ENCODE results near the gene TMEM40.
A peak's percentile ranks its signal among the peaks of the same experiment; 100 is the strongest.

TMEM40 gene

DNA sequence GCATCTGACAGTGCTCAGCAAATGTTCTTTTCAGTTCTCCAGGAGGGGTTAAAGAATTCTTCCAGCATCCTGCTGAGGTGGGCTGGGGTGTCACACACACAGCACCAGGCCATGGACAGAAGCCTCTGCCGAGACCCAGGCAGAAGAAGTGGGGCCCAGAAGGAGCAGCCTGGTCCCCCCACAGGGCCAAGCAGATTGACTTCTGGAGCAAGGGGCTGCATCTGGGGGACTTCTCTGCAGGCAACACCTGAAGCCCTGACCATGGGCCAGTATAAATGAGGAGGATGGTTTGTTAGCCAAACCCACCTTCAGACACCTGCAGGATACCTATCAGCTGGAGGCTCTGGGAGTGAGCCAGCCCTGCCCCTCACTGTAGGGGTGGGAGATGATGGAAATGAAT is 16.2 kb upstream of the TMEM40 start:
- Histone ChIP-seq H3K36me3 (ENCODE audit: control insufficient read depth, insufficient read depth, low read length) (no peaks in the 10 kb centered on the region), H3K79me2 (no peaks in the 10 kb centered on the region), H3K4me3 (ENCODE audit: low read depth, low read length) (no peak overlapping the region), H2AFZ (no peak overlapping the region), H3K9ac (no peak overlapping the region), H3K9me3 (ENCODE audit: control insufficient read depth, low read length) (no peaks in the 10 kb centered on the region), H3K27me3 (ENCODE audit: control insufficient read depth, insufficient read depth, low read length) (no peaks in the 10 kb centered on the region), H3K4me2 (ENCODE audit: low read length) (no peak overlapping the region), H3K27ac (no peak overlapping the region), H3K4me1 (no peaks in the 10 kb centered on the region)
- TF ChIP-seq, protein P1, sequence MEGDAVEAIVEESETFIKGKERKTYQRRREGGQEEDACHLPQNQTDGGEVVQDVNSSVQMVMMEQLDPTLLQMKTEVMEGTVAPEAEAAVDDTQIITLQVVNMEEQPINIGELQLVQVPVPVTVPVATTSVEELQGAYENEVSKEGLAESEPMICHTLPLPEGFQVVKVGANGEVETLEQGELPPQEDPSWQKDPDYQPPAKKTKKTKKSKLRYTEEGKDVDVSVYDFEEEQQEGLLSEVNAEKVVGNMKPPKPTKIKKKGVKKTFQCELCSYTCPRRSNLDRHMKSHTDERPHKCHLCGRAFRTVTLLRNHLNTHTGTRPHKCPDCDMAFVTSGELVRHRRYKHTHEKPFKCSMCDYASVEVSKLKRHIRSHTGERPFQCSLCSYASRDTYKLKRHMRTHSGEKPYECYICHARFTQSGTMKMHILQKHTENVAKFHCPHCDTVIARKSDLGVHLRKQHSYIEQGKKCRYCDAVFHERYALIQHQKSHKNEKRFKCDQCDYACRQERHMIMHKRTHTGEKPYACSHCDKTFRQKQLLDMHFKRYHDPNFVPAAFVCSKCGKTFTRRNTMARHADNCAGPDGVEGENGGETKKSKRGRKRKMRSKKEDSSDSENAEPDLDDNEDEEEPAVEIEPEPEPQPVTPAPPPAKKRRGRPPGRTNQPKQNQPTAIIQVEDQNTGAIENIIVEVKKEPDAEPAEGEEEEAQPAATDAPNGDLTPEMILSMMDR (IDR thresholded peaks at IDR 0.05) = no peak

DNA sequence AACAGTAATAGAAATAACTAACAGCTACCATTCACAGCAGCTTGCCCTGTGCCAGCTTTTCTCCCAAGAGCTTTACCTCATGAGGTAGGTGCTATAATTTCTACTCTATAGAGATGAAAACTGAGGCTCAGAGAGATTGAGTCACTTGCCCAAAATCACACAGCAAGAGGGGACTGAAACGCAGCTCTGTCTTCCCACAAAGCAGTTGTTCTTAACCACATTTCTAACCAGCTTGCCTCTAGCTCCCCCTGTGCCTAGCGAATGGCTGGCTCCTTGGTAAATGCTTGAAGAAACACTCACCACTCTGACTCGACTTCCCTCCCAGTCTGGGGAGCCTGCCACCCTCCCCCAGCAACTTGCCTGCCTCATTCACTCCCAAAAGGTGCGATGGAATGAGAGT is 15.6 kb upstream of the TMEM40 start:
- TF ChIP-seq, protein P1 (IDR thresholded peaks at IDR 0.05) = no peak
- H2AFZ ChIP-seq = no peak overlapping the region

DNA sequence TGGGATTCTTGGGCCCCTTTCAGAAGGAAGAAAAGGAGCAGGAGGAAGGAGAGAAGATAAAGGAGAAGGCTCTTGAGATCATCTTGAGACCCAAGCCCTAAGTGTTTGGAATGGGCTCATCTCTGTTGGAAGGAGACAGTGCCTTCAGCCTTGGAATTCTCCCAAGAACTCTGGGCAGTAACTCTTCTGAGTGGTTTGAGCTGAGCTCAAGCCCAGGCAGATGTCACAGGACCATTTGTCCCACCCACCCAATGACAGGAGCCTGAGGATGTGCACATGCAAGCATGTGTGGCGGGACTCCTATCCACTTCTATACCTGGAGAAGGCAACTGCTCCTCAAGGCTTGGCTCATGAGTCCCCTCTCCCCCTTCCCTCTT is 14.6 kb upstream of the TMEM40 start:
- H3K27me3 ChIP-seq (ENCODE audit: control insufficient read depth, insufficient read depth, low read length) = no peaks in the 10 kb centered on the region
- no peak overlapping the region for H3K27ac ChIP-seq
- H3K4me1 ChIP-seq = no peaks in the 10 kb centered on the region
- H3K9me3 ChIP-seq (ENCODE audit: control insufficient read depth, low read length) = no peaks in the 10 kb centered on the region
- no peak overlapping the region for H3K4me2 ChIP-seq (ENCODE audit: low read length)
- H2AFZ ChIP-seq = no peak overlapping the region
- H3K9ac ChIP-seq = no peak overlapping the region
- TF ChIP-seq, protein P1 (IDR thresholded peaks at IDR 0.05) = no peak
- no peaks in the 10 kb centered on the region for H3K36me3 ChIP-seq (ENCODE audit: control insufficient read depth, insufficient read depth, low read length)
- H3K79me2 ChIP-seq = no peaks in the 10 kb centered on the region
- no peak overlapping the region for H3K4me3 ChIP-seq (ENCODE audit: low read depth, low read length)

More for the DNA sequence above, 15.6 kb upstream of the TMEM40 start:
- no peaks in the 10 kb centered on the region for H3K36me3 ChIP-seq (ENCODE audit: control insufficient read depth, insufficient read depth, low read length)
- H3K4me2 ChIP-seq (ENCODE audit: low read length) = no peak overlapping the region
- no peak overlapping the region for H3K4me3 ChIP-seq (ENCODE audit: low read depth, low read length)
- no peak overlapping the region for H3K9ac ChIP-seq
- no peaks in the 10 kb centered on the region for H3K79me2 ChIP-seq
- H3K27ac ChIP-seq = no peak overlapping the region
- H3K4me1 ChIP-seq = no peaks in the 10 kb centered on the region
- H3K27me3 ChIP-seq (ENCODE audit: control insufficient read depth, insufficient read depth, low read length) = no peaks in the 10 kb centered on the region
- no peaks in the 10 kb centered on the region for H3K9me3 ChIP-seq (ENCODE audit: control insufficient read depth, low read length)

DNA sequence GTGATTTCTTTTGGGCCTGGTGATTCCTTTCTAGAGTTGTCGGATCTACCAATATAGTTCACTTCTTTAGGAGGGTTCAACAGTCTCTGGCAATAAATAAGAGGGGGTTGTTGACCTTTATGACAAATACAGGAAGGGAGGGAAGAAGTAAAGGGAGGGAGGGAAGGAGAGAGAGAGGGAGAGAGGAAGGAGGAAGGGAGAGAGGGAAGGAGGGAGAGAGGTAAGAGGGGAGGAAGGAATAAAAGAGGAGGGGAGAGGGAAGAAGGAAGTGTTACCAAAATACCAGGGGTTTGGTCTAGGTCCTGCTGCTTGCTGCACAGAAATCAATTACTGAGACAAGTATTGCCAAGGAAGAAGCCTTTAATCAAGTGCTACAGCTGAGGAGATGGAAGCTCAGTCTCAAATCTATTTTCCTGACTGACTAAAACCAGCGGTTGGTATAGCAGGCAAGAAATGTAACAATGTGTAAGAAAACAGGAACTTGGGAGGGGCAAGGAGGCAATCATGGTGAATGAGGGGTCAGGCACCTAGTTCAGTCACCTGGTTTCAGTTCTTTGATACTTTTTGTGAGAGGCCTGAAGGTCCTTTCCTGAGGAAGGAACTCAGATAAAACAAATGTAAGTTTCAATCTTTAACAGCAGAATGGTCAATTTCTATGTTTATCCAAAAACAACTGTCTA is 14.1 kb upstream of the TMEM40 start:
- TF ChIP-seq, protein P1 (IDR thresholded peaks at IDR 0.05) = no peak
- Histone ChIP-seq H3K9ac (no peak overlapping the region), H3K27ac (no peak overlapping the region), H3K4me2 (ENCODE audit: low read length) (no peak overlapping the region), H3K9me3 (ENCODE audit: control insufficient read depth, low read length) (no peaks in the 10 kb centered on the region), H3K36me3 (ENCODE audit: control insufficient read depth, insufficient read depth, low read length) (no peaks in the 10 kb centered on the region), H3K79me2 (no peaks in the 10 kb centered on the region), H3K4me3 (ENCODE audit: low read depth, low read length) (no peak overlapping the region), H3K27me3 (ENCODE audit: control insufficient read depth, insufficient read depth, low read length) (no peaks in the 10 kb centered on the region), H3K4me1 (no peaks in the 10 kb centered on the region), H2AFZ (peak overlapping the region; percentile 30)

DNA sequence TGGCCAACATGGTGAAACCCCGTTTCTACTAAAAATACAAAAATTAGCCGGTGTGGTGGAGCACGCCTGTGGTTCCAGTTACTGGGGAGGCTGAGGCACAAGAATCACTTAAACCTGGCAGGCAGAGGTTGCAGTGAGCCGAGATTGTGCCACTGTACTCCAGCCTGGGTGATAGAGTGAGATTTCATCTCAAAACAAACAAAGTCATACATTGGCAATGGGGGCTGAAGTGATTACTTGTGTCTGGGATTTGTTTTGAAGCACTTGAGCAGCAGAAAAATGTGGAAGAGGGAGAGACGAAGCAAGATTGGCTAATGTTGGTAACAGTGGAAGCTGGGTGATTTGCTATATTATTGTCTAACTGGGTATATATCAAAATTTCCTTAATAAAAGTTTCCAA is 13.4 kb upstream of the TMEM40 start:
- TF ChIP-seq, protein P1 (IDR thresholded peaks at IDR 0.05) = no peak
- no peak overlapping the region for H3K27ac ChIP-seq
- H2AFZ ChIP-seq = no peak overlapping the region
- H3K27me3 ChIP-seq (ENCODE audit: control insufficient read depth, insufficient read depth, low read length) = no peaks in the 10 kb centered on the region
- no peaks in the 10 kb centered on the region for H3K4me1 ChIP-seq
- H3K4me2 ChIP-seq (ENCODE audit: low read length) = no peak overlapping the region
- no peaks in the 10 kb centered on the region for H3K79me2 ChIP-seq
- H3K36me3 ChIP-seq (ENCODE audit: control insufficient read depth, insufficient read depth, low read length) = no peaks in the 10 kb centered on the region
- no peak overlapping the region for H3K4me3 ChIP-seq (ENCODE audit: low read depth, low read length)
- H3K9ac ChIP-seq = no peak overlapping the region
- no peaks in the 10 kb centered on the region for H3K9me3 ChIP-seq (ENCODE audit: control insufficient read depth, low read length)
